ENCODE measurements around the gene PPIL4. TPM values are rescaled to one million over a fixed set of nuclear protein-coding genes. Genes with fewer than 3 reads are reported as not detected.

PPIL4 gene
- total and polyA plus RNA-seq, 10 of the 15 experiments (the other 5 are each of a cell fraction or from before 2014, with no cell fraction given) = 8.0 to 28.4 (median 24.3) TPM

- TF ChIP-seq CEBPZ (IDR thresholded peaks at IDR 0.05; ENCODE audit: low read depth, low read length) (no peak), MAX (IDR thresholded peaks at IDR 0.05; ENCODE audit: low read depth, low read length) (peak; percentile 49), NFIC (IDR thresholded peaks at IDR 0.05; ENCODE audit: low read depth, low read length) (peak; percentile 82; the same call in 1 of the 2 replicates), SREBF1 (IDR thresholded peaks at IDR 0.05; ENCODE audit: low read length) (no peak), CHD2 (IDR thresholded peaks at IDR 0.05; ENCODE audit: borderline replicate concordance, low read depth, low read length) (peak; percentile 43; the same call in 1 of the 2 replicates), CBX5 (IDR thresholded peaks at IDR 0.05; ENCODE audit: low read depth) (no peak), JUNB (IDR thresholded peaks at IDR 0.05) (peak; percentile 58), GATAD2B (conservative IDR thresholded peaks at IDR 0.05; ENCODE audit: low read depth) (peak; percentile 93), EED (IDR thresholded peaks at IDR 0.05; ENCODE audit: low read depth) (peak; percentile 69), IKZF2 (IDR thresholded peaks at IDR 0.05) (peak; percentile 76 to 91), ETV6 (conservative IDR thresholded peaks at IDR 0.05 in 1 of 2, IDR thresholded peaks at IDR 0.05 in 1 of 2; ENCODE audit: borderline replicate concordance in 1 of 2, low read depth in 1 of 2) (peak in 1 of 2 experiments; percentile 46; a peak in 1 of 4 replicates), SMAD1 (IDR thresholded peaks at IDR 0.05; ENCODE audit: low read depth, partially characterized antibody) (peak; percentile 45), RCOR1 (conservative IDR thresholded peaks at IDR 0.05; ENCODE audit: low read depth, low read length) (peak; percentile 50; the same call in 1 of the 2 replicates), SRF (IDR thresholded peaks at IDR 0.05; ENCODE audit: low read depth in 2 of 2, low read length in 2 of 2) (peak in 1 of 2 experiments; percentile 48; a peak in 1 of 4 replicates), POU2F2 (IDR thresholded peaks at IDR 0.05; ENCODE audit: borderline replicate concordance, low read depth, low read length) (peak; percentile 81; the same call in 1 of the 3 replicates), ZBED1 (IDR thresholded peaks at IDR 0.05; ENCODE audit: borderline replicate concordance) (no peak; the same call in 1 of the 2 replicates), BACH1 (IDR thresholded peaks at IDR 0.05; ENCODE audit: borderline replicate concordance) (peak; percentile 88), ATF2 (IDR thresholded peaks at IDR 0.05; ENCODE audit: low read length) (0 out of 2 replicates have a peak, but pooled peaks have one; percentile 38), BCL11A (IDR thresholded peaks at IDR 0.05; ENCODE audit: low read depth, low read length) (peak; percentile 17), KLF5 (IDR thresholded peaks at IDR 0.05; ENCODE audit: partially characterized antibody) (peak; percentile 44), CREB1 (IDR thresholded peaks at IDR 0.05; ENCODE audit: low read depth) (peak; percentile 52; the same call in 1 of the 2 replicates), YY1 (IDR thresholded peaks at IDR 0.05; ENCODE audit: low read depth, low read length) (no peak; the same call in 1 of the 2 replicates), SMC3 (IDR thresholded peaks at IDR 0.05; ENCODE audit: borderline replicate concordance, low read length) (peak; percentile 19; the same call in 1 of the 2 replicates), SIN3A (IDR thresholded peaks at IDR 0.05; ENCODE audit: low read depth, low read length) (no peak; the same call in none of the 2 replicates), NR2C1 (IDR thresholded peaks at IDR 0.05) (no peak), RELA (IDR thresholded peaks at IDR 0.05; ENCODE audit: borderline replicate concordance, partially characterized antibody) (peak; percentile 79), SMARCA5 (IDR thresholded peaks at IDR 0.05) (peak; percentile 72)
Observed at GRCh38 chr6:149484733-149485700, 60.8 kb downstream of the PPIL4 start, which contains the start of gene ZC3H12D (continued).
